HG03432 (cell line): ENCODE results near the gene CTAGE9.
A peak's percentile ranks its signal among the peaks of the same experiment; 100 is the strongest.
"Not testable (repeated sequence)": the region's sequence is repeated elsewhere in the genome, so short reads cannot be mapped to it uniquely, and the experiment has no call there.

Source experiments
- ATAC-seq: cut with Tn5 transposase; IDR thresholded peaks from one replicate; pipeline ENCODE4 v1.9.1; 2021; ENCODE audit warnings: mild to moderate bottlenecking, moderate library complexity; ENCODE audit not compliant: unreplicated experiment

CTAGE9 gene

DNA sequence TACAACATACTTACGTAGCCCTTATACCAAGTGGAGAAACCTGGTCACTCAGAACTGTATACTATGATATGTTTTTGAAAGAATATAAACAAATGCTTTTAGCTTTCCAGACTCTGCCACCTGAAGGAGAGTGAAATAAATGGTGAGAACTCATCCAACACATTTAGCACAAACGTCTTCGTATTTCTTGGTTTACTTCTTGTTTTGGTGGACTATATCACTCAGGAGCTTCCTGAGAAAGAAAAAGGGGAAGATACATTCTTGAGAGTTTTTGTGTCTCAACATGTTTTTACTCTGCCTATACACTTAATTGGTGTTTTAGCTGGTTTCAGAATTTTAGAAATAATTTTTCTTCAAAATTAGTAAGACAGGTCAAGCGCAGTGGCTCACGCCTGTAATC lies 19.4 kb upstream of the CTAGE9 start:
- ATAC-seq, result no peak

DNA sequence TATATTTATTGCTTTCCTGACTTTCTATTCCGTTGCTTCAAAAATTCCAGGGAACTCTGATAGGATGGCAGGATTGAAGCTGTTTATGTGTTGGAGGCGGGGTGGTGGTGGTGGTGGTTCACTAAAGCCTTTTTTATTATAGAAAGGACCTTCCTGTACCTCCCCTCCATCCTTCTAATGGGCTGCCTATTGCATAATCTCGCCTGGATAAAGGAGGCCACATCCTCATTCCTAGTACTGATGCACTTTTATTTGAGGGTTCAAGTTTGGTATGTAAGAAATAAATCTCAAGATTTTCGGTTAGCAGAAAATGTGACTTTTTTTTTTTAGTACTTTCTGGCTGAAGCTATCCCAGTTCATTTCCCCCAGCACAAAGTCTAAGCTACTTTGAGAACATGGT lies 18.7 kb upstream of the CTAGE9 start:
- no peak for ATAC-seq

GRCh38 chr6:131728296-131728939 lies 17.6 kb upstream of the CTAGE9 start:
- ATAC-seq, result no peak

DNA sequence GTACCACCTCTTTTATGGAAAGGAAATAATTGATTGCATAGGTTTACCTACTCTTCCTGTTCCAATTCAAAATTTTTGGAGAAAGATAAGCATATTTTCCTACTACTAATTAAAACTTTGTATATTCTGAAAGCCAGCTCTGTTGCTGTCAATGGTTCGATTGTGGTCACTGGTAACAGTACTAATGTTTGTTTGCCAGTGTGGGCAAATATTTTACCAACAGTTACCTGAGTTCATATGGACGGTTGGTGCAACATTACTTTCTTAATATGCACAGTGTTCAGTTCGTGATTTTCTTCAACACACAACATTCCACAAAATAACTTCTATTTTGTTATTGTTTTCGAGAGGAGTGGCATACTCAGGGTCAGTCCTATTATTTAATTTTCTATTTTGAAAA lies 17.1 kb upstream of the CTAGE9 start:
- ATAC-seq, result no peak

DNA sequence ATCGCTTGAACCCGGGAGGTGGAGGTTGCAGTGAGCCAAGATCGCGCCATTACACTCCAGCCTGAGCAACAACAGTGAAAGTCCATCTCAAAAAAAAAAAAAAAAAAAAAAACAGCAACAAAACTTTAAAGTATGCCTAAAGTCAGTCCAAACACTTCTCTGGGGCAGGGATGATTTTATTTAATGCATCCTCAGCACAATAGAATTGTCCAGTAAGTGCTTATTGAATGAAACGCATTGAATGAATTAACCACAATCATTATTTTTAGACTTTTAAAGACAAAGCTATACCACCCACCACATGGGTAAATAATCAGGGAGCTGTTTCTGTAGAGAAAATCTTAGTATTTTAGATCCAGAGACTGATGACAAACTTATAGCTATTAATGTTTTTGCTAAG lies 16.6 kb upstream of the CTAGE9 start:
- no peak for ATAC-seq

- no peak for ATAC-seq
These were observed 13.3 kb upstream of the CTAGE9 start for GRCh38 chr6:131724114-131724513.

GRCh38 chr6:131721161-131721560 lies 10.3 kb upstream of the CTAGE9 start:
- no peak for ATAC-seq

- no peak for ATAC-seq
These were observed 7.2 kb upstream of the CTAGE9 start for GRCh38 chr6:131717836-131718542.

DNA sequence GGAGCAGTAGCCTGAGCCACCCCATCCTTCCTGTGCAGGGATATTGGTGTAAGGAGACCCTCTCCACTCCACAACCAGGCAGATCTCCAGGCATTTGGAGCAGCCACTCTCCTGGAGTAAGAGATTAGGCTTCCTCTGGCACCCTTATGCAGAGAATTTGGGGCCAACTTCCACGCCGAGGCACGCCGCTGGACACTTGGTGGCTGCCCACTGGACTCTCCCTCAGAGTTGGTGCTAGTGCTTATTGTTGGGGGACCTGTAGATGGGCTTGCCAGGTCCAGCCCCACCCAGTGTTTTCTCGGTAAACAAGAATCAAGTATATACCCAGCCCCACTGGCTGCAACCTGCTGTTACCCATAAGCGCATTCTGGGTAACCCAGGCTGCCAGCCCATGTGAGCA lies 4.8 kb upstream of the CTAGE9 start:
- peak; percentile 60 for ATAC-seq

DNA sequence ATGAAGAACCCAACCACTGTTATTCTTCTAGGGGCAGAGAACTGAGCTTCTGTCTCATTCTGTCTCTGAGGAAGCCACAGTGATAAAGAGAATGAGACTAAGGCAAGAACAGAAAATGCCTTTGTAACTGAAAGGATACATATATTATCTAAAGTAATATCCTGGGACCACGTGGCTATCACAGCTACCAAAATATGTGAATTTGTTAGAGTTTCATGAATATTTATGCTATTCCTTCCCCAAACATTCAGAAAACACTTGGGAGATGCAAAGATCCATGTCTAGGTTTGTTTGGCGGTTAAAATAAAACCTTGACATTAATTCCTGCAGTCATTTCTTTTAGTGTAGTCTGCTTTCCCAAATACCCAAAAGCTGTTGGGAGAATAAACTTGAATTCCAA lies 6.9 kb downstream of the CTAGE9 start:
- ATAC-seq, result not testable (repeated sequence)

- not testable (repeated sequence) for ATAC-seq
These were observed 10.0 kb downstream of the CTAGE9 start for GRCh38 chr6:131700851-131701250.

DNA sequence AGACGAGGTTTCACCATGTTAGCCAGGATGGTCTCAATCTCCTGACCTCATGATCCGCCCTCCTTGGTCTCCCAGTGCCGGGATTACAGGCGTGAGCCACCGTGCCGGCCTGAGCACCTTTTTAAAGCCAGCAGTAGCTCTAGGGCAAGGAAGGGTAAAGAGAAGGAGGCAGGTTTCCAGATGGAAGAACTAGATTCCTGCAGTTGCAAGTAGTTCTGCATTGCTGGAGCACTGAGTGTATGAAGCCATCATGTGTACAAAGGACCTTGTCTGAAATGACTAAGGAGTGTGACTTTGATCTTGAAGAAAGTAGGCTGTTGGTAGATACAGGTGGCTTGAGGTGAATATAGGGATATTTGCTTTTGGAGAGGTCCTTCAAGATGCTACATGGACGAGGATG lies 13.9 kb downstream of the CTAGE9 start:
- ATAC-seq, result no peak

GRCh38 chr6:131694832-131695426 lies 15.9 kb downstream of the CTAGE9 start:
- ATAC-seq, result peak; percentile 90

GRCh38 chr6:131693384-131693783 lies 17.4 kb downstream of the CTAGE9 start:
- ATAC-seq, result no peak

DNA sequence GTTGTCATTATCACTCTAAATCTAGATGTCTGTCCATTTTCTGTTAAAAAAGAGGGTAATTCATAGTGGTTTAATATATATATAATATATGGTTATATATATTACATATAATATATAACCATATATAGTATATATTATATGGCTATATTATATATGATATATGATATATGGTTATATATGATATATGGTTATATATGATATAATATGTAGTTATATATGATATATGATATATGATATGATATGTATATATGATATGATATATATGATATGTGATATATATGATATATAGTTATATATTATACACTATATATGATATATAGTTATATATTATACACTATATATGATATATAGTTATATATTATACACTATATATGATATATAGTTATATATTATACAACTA lies 18.2 kb downstream of the CTAGE9 start:
- no peak for ATAC-seq

DNA sequence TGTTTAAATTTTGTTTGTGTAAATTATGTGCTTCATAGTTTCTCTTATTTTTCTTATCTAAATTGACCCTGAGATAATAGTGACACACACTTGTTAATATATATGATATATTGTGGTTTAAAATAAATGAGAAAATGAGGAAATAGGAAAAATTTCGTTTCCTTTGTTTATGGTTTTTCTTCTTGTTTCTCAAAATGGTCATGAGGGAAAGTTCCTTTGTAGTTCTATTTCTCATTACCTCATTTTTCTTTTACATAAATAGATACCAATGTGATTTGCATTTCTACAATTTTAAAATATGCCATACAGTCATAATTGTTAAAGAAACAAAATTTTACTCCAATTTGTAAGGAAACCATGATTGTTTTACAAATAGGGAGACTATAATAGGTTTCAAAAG lies 18.8 kb downstream of the CTAGE9 start:
- ATAC-seq, result no peak

DNA sequence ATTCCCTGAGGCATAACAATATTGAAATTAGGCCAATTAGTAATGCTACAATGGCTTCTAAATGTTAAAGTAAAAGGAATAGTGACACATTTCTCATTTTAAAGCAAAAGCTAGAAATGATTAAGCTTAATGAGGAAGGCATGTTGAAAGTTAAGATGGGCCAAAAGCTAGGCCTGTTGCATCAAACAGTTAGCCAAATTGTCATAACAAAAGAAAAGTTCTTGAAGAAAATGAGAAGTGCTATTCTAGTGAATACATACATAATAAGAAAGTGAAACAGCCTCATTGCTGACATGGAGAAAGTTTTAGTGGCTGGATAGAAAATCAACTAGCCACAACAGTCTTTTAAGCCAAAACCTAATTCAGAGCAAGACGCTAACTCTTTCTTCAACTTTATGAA lies 22.5 kb downstream of the CTAGE9 start:
- ATAC-seq, result peak; percentile 72

- ATAC-seq, result no peak
These were observed 23.8 kb downstream of the CTAGE9 start for GRCh38 chr6:131687022-131687421.

DNA sequence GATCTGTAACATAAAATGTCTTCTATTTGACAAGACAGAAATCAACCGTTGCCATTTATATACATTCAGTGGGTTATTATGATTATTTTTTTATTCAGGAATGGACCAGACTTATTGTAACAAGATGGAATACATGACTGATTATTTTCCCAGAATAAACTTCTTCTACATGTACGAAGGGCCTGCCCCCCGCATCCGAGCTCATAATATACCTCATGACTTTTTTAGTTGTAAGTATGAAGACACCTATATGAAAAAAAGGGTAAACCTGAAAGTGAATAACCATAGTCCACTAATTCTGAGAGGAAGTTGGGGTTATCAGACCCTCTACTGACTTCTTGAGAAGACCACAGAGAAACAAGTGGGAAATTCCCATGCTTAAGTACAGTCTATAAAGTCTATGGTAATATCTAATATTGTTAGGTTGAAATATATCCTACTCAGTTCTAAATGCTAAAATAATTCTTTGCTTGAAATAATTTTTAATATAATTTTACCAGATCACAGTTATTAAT lies 25.5 kb downstream of the CTAGE9 start:
- peak; percentile 70 for ATAC-seq

DNA sequence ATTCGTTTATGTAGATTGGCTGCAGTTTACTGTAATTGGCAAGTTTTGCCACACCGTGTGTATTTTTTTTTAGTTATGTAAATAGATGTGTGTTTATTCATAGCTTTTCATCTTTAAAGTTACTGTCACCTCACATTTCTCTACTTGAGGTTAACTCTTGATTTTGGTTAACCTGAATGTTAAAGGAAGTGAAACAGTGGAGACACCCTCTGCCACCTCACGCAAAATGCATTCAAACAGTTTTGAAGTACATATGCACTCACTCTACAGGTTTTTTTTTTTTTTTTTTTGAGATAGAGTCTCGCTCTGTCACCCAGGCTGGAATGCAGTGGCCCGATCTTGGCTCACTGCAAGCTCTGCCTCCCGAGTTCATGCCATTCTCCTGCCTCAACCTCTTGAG lies 27.3 kb downstream of the CTAGE9 start:
- ATAC-seq, result peak; percentile 75

GRCh38 chr6:131682442-131682841 lies 28.4 kb downstream of the CTAGE9 start:
- no peak for ATAC-seq

DNA sequence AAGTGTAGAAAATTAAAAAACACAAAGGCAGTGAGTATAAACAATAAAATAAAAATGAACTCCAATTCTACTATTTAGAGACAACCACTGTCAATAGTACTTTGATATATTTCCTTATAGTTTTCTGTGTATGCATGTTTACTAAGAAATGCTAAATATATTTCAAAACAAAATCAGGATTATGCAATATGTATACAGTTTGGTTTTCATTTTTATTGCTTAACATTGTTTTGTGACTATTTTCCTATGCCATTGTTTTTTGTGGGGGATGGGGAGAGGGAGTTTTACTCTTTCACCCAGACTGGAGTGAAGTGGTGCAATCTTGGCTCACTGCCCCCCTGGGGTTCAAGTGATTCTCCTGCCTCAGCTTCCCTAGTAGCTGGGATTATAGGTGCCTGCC lies 29.2 kb downstream of the CTAGE9 start:
- ATAC-seq, result no peak
